NB4 (cell line): ENCODE results near the gene TIMM22.

Experiments used
- CTCF ChIP-seq: IDR thresholded peaks from one replicate; pipeline ENCODE4 v1.5.1; 2012; ENCODE audit warnings: low read depth, low read length
- MYC ChIP-seq: IDR thresholded peaks from 2 replicates; pipeline ENCODE4 v1.6.1; 2011; ENCODE audit warnings: low read depth, low read length
- POLR2A ChIP-seq: IDR thresholded peaks from 2 replicates; pipeline ENCODE4 v1.6.1; 2011; ENCODE audit warnings: mild to moderate bottlenecking; ENCODE audit not compliant: insufficient read length; ENCODE audit errors: extremely low read depth

- no peak for TF ChIP-seq POLR2A
- TF ChIP-seq CTCF: no peak
- no peak for TF ChIP-seq MYC
Observed at GRCh38 chr17:958712-959451, 38.0 kb upstream of the TIMM22 start.
